GM18520 (cell line): ENCODE data around the gene MRPS25.

Source experiments
- ATAC-seq: cut with Tn5 transposase; IDR thresholded peaks from one replicate; pipeline ENCODE4 v1.9.1; 2021; ENCODE audit not compliant: unreplicated experiment

MRPS25 gene

DNA sequence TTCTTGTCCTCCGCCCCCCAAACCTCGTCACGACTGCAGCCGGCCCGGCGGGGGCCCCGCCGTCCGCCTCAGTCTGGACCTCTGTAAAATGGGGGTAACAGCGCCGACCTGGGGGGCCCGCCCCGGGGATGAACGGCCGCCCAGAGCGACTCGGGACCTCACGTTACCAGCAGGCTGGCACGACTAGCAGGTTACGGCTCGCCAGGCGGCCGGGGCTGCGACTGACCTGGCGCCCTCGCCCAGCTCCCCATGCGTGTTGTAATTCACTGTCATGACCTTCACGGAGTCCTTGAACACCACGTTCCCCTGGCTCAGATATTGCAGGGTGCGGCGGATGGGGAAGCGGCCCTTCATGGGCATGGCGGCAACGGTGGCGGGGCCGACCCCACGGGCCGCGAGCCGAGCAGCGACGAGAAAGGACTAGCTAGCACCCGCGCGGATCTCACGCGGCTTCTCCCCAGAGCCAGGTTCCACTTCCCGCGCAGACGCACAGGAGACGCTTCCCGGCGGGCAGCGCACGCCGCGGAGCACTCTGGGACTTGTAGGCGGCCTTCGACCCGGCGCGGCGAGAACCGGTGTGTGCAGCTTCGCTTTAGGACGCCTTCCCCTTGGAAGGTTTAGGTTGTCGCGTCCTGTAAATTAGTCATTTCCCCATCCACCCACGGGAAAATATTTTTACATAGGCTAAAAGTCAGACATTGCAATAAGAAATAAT lies at the start of gene MRPS25:
Gene MRPS25, minus strand, starts transcription at position 481 of the 715 bp plus-strand sequence. Its CDS starts 121 bp downstream, at position 360.
- ATAC-seq: peak; percentile 92

DNA sequence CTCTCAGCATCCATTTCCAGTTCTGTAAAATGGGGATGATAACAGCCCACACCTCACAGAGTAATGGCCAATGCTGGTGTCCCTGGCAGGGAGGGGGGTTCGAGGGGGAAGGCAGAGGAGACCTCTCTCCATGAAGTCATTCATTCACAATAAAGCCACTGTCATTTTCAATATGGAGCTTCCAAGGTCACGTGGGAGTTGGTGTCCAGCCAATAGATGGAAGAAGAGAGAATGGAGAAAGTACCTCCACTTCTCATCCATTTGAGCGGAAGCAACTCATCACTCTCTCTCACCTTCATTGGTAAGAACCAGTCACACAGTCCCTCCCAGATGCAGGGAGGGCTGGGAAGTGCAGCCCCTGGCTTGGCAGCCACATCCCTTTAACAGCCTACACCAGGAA lies 48.8 kb upstream of the MRPS25 start:
- ATAC-seq: no peak

GRCh38 chr3:15113471-15113870 lies 48.4 kb upstream of the MRPS25 start:
- ATAC-seq: no peak

- ATAC-seq: no peak
These were observed 46.9 kb upstream of the MRPS25 start for GRCh38 chr3:15112011-15112410.

GRCh38 chr3:15110206-15110605 lies 45.1 kb upstream of the MRPS25 start:
- ATAC-seq: no peak

- no peak for ATAC-seq
These were observed 43.8 kb upstream of the MRPS25 start for GRCh38 chr3:15108869-15109268.

DNA sequence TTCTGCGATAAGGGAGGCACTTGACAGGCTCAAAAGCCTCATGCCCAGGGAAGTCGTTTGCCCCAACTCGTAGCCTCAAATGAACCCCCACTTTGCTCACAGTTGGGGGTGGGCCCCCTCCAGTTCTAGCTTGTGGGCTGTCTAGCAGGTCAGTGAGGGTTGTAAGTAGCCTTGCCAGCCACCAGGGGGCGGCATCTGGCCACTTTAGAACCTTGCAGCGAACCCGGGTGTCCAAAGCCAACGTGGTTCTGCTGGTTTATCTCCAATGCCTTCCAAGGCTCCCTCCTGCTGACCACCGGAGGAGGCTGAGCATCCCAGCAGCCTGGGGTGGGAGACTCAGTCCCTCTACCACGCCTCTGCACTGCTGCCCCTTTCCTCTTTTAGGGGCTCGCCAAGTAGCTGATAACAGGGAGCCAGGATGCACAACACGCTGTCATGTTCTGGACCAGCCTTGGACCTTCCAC lies 43.0 kb upstream of the MRPS25 start:
- ATAC-seq: peak; percentile 67

DNA sequence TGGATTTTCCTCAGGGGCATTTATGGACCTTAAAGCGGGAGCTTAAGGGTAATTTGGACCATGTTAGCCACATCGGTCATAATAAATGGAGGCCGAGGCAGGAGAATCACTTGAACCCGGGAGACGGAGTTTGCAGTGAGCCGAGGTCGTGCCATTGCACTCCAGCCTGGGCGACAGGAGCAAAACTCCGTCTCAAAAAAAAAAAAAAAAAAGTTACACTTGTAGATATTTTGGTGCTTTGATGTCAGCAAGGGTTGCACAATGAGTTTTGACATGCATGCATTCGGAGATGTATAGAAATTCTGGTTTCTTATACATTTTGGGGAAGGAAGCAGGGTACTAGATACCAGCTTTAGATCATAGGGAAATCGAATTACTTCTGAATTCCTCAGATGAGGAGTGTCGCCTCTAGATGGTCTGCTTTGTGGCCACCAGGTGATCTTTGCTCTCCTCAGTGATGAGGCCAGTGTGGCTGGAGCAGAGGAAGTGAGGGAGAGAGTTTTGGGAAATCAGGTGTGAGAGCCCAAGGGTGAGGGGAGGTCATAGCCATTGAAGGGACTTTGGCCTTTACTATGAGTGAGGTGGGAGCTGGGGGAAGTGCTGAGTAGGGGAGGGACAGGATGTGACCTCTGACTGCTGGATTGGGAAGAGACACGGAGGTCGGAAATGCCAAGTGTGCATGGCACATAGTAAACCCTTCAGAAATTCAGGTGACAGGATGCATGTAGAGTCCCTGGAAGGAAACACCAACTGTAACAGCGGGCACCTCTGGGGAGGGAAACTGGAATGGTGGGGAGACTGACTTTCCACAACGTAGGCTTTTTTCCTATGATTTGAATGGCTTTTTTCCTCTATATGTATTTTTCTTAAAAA lies 42.2 kb upstream of the MRPS25 start:
- ATAC-seq: no peak

DNA sequence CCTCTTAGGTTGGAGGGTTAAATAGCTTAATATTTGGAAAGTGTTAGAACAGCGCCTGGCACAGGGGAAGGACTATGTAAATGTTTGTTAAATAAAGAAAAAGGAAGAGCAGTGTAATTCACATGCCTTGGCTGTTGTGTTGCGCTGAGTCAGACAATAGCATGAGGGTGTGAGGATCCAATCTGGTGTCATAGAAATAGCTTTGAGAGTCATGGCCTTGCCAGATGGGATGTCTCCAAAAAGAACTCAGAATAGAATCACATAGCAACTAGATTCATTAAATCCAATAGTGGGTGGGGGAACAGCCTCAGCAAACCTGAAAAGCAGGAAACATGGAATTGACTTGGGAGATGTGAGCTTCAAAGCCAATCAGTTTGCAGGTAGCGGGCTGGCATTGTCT lies 37.7 kb upstream of the MRPS25 start:
- ATAC-seq: no peak

GRCh38 chr3:15102256-15102655 lies 37.1 kb upstream of the MRPS25 start:
- ATAC-seq: no peak

DNA sequence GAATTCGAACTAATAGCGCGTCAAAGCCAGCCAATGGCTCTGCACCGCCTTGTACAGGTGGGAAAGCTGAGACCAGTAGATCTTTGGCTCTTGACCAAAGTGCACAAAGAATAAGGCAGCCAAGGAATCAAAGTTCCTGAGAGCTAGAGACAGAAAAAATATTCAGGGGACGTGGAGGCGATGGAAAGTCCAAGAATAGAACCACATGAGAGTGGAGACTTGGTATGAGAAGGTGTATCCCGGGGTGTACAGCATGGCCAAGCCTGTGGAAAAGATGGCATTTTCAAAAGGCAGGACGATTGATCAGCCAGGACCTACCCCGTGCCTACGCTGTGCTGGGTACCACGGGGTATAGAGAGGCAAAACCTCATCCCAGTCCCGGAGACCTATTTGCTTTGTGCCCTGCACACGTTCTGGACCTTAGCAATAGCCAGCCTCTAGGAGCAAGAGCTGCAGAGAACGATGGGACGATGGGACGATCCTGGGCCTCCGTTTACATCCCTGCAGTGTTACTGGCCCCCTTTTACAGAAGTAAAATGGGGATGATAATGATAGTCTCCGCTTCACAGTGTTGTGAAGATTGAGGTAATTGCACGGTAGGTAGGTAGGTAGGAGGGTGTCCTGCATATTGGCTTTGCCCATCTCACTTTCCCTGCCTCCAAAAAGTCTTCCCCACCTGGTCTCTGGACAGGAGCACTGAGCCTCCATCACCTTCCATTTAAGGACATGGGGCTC lies 34.4 kb upstream of the MRPS25 start:
- ATAC-seq: peak; percentile 2

GRCh38 chr3:15098503-15099363 lies 33.6 kb upstream of the MRPS25 start, which contains the start of gene RBSN:
Gene RBSN, minus strand, starts transcription at chr3:15099148. Its CDS starts 3,028 bp downstream, at chr3:15096120.
- peak; percentile 88 for ATAC-seq

- ATAC-seq: no peak
These were observed 32.8 kb upstream of the MRPS25 start for GRCh38 chr3:15097891-15098290.

GRCh38 chr3:15096046-15096445 lies 30.9 kb upstream of the MRPS25 start:
- ATAC-seq: no peak

DNA sequence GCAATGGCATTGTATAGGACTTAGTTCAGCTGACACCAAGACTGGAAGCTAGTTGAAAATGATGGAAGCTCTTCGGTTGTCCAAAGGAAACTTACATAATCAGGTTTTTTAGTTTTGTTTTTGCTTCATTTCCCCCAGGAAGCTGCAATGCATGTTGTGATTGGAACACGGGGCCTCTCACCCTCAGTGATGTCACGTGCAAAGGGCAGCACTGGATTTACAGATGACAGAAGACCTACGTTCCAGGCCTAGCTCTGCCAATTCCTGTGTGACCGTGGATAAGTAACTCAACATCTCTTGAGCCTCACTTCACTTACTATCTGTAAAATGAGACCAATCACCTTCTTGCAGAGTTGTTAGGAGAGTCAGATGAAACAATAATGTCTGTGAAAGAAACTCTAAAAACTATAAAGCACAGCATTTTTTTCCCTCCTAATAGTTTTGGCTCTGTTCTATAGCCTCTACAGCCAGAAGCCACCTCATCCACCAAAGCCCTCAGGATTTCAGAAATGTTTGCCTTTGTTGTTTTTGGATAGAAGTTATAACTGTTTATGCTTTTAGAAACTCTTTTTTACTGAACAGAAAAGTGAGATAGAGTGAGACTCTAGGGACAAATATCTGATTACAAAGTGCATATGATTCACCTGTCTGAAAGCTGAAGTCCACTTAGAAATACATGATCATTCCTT lies 29.2 kb upstream of the MRPS25 start:
- ATAC-seq: no peak

- ATAC-seq: no peak
These were observed 27.6 kb upstream of the MRPS25 start for GRCh38 chr3:15092686-15093085.

- ATAC-seq: no peak
These were observed 26.5 kb upstream of the MRPS25 start for GRCh38 chr3:15091575-15091974.

DNA sequence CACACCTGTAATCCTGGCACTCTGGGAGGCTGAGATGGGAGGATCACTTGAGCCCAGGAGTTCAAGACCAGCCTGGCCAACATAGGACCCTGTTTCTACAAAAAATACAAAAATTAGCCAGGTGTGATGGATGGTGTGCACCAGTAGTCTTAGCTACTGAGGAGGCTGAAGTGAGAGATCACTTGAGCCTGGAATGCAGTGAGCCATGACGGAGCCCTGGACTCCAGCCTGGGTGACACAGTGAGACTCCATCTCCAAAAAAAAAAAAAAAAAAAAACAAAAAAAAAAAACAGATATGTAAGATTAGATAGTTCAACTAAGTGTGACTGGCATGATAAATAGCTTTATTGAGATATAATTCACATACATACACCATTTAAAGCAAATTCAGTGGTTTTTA lies 24.1 kb upstream of the MRPS25 start:
- ATAC-seq: no peak

GRCh38 chr3:15086699-15087098 lies 21.6 kb upstream of the MRPS25 start:
- no peak for ATAC-seq

GRCh38 chr3:15086263-15086662 lies 21.1 kb upstream of the MRPS25 start:
- ATAC-seq: no peak
